Heart left ventricle (tissue), 13 donors: Measurements from ENCODE around the gene VEGFC.

ENCODE experiments used
- POLR2A ChIP-seq, 2 donors: fragments of 450-650 bp; IDR thresholded peaks; one replicate each; pipeline ENCODE4 v1.6.1; 2017; ENCODE audit warnings: antibody characterized with exemption in 2 of 2, mild to moderate bottlenecking in 2 of 2, moderate library complexity in 2 of 2
- TF ChIP-seq, protein P1 (sequence below), 12 donors: fragments of 200-600 bp; sonication (generic) in 4 of 12; IDR thresholded peaks; one replicate each; pipeline versions ENCODE4 v1.5.0 to v1.8.0; 2018 to 2022; ENCODE audit warnings: antibody characterized with exemption in 12 of 12, mild to moderate bottlenecking in 5 of 12
- donor health status: ischemic (EF 13 %, LVEDD 7.1; RV severe dilation, severe dysfunction).
- donor health status: DM: no; HTN: yes; CAD: no.
- donor health status: DM: no; HTN: no; CAD: no.
- donor health status: ischemic (EF 25% LVEDD 6.9; RV normal size, moderate dysfunction).
- donor health status: ischemic (EF 25% LVEDD 5.7; RV mildly dilated, moderate dysfunction).
- donor health status: ischemic (EF 35%, LVEDD 5.7; RV mildly dilated, moderate dysfunction).
- donor health status: nonischemic (EF 11% LVEDD 7.7; RV severe dilation, severe dysfunction).
- donor health status: DM: yes; HTN: yes; CAD: no.
- donor health status: PGD.
- donor health status: ischemic (EF 29% LVEDD 5.4; RV normal size, mild dysfunction).
- donor health status: nonischemic (EF 23%, LVEDD 6.1; RV moderate dilation, normal function).

GRCh38 chr4:176690716-176691115, 102.0 kb downstream of the VEGFC start:
- no peak for TF ChIP-seq POLR2A (IDR thresholded peaks at IDR 0.05)
- TF ChIP-seq, protein P1, sequence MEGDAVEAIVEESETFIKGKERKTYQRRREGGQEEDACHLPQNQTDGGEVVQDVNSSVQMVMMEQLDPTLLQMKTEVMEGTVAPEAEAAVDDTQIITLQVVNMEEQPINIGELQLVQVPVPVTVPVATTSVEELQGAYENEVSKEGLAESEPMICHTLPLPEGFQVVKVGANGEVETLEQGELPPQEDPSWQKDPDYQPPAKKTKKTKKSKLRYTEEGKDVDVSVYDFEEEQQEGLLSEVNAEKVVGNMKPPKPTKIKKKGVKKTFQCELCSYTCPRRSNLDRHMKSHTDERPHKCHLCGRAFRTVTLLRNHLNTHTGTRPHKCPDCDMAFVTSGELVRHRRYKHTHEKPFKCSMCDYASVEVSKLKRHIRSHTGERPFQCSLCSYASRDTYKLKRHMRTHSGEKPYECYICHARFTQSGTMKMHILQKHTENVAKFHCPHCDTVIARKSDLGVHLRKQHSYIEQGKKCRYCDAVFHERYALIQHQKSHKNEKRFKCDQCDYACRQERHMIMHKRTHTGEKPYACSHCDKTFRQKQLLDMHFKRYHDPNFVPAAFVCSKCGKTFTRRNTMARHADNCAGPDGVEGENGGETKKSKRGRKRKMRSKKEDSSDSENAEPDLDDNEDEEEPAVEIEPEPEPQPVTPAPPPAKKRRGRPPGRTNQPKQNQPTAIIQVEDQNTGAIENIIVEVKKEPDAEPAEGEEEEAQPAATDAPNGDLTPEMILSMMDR (IDR thresholded peaks at IDR 0.05) = no peak
